WTC11 (cell line): ENCODE measurements around the gene SENP5. TPM values are rescaled to one million over a fixed set of nuclear protein-coding genes. Genes with fewer than 3 reads are reported as not detected.

Experiments
- ATAC-seq: fragments of 200-7000 bp; cut with Tn5 transposase; 2 replicates; pipeline ENCODE4 v1.10.0; 2021; ENCODE audit warnings: mild to moderate bottlenecking, moderate library complexity
- CTCF ChIA-PET: fragments of 300-600 bp; sonication (Branson Sonifier 250); formaldehyde crosslinking; loops from one replicate; lab custom pipeline; 2021; ENCODE audit warnings: antibody characterized with exemption; lab: Charles Lee
- POLR2A ChIA-PET: fragments of 350-600 bp; sonication (Branson Sonifier 250); formaldehyde crosslinking; loops from one replicate; lab custom pipeline; 2021; ENCODE audit warnings: antibody characterized with exemption; lab: Charles Lee
- DNase-seq: peaks from one replicate; pipeline ENCODE4 v3.0.0; 2021; ENCODE audit warnings: low spot score
- H3K27ac Mint-ChIP-seq: 2 replicates; pipeline ENCODE4 v1.8.0; 2021; ENCODE audit warnings: mixed read lengths
- H3K27me3 Mint-ChIP-seq: 2 replicates; pipeline ENCODE4 v1.8.0; 2021; ENCODE audit warnings: low read depth, mild to moderate bottlenecking, moderate library complexity, mixed read lengths
- H3K36me3 Mint-ChIP-seq: 2 replicates; pipeline ENCODE4 v1.8.0; 2021; ENCODE audit warnings: mixed read lengths
- H3K4me1 Mint-ChIP-seq: 2 replicates; pipeline ENCODE4 v1.8.0; 2022; ENCODE audit warnings: mixed read lengths
- H3K4me3 Mint-ChIP-seq: 2 replicates; pipeline ENCODE4 v1.8.0; 2021; ENCODE audit warnings: mild to moderate bottlenecking, moderate library complexity, mixed read lengths
- H3K9me3 Mint-ChIP-seq: 2 replicates; pipeline ENCODE4 v1.8.0; 2021; ENCODE audit warnings: mixed read lengths
- AFF4 ChIP-seq: sonication (generic); formaldehyde crosslinking; IDR thresholded peaks from 2 replicates; pipeline ENCODE4 v1.8.1; 2023; ENCODE audit warnings: mild to moderate bottlenecking, missing genetic modification reagents, borderline replicate concordance
- CDX4 ChIP-seq: fragments of 250-450 bp; sonication (Bioruptor Pico); IDR thresholded peaks from 2 replicates; pipeline ENCODE4 v1.9.0; 2021; ENCODE audit warnings: moderate library complexity, mild to moderate bottlenecking, inconsistent platforms, borderline replicate concordance
- E2F1 ChIP-seq: sonication (generic); formaldehyde crosslinking; IDR thresholded peaks from 2 replicates; pipeline ENCODE4 v1.8.0; 2022; ENCODE audit warnings: mild to moderate bottlenecking, missing genetic modification reagents
- ELF4 ChIP-seq: sonication (generic); formaldehyde crosslinking; IDR thresholded peaks from 2 replicates; pipeline ENCODE4 v1.8.1; 2022; ENCODE audit warnings: low read depth, mild to moderate bottlenecking, moderate library complexity, missing genetic modification reagents
- EMX1 ChIP-seq: fragments of 250-450 bp; sonication (Bioruptor Pico); IDR thresholded peaks from 2 replicates; pipeline ENCODE4 v1.8.0; 2021; ENCODE audit warnings: mild to moderate bottlenecking
- FOXJ3 ChIP-seq: sonication (generic); formaldehyde crosslinking; IDR thresholded peaks from 2 replicates; pipeline ENCODE4 v1.9.0; 2021; ENCODE audit warnings: missing genetic modification reagents, mild to moderate bottlenecking, borderline replicate concordance
- GABPB1 ChIP-seq: sonication (generic); formaldehyde crosslinking; IDR thresholded peaks from 2 replicates; pipeline ENCODE4 v1.8.1; 2023; ENCODE audit warnings: mild to moderate bottlenecking, missing genetic modification reagents
- IRF1 ChIP-seq: sonication (generic); formaldehyde crosslinking; IDR thresholded peaks from 2 replicates; pipeline ENCODE4 v1.8.0; 2023; ENCODE audit warnings: missing genetic modification reagents
- IRF2 ChIP-seq: sonication (generic); formaldehyde crosslinking; IDR thresholded peaks from 2 replicates; pipeline ENCODE4 v1.8.0; 2022; ENCODE audit warnings: low read depth, missing genetic modification reagents, borderline replicate concordance
- JAZF1 ChIP-seq: fragments of 250-450 bp; sonication (Bioruptor Pico); IDR thresholded peaks from 2 replicates; pipeline ENCODE4 v1.9.0; 2021; ENCODE audit warnings: moderate library complexity, mild to moderate bottlenecking, inconsistent platforms
- MYBL2 ChIP-seq: sonication (generic); formaldehyde crosslinking; IDR thresholded peaks from 2 replicates; pipeline ENCODE4 v1.8.1; 2023; ENCODE audit warnings: mild to moderate bottlenecking, moderate library complexity, missing genetic modification reagents
- NR2C2 ChIP-seq: sonication (generic); formaldehyde crosslinking; IDR thresholded peaks from 2 replicates; pipeline ENCODE4 v1.8.0; 2022; ENCODE audit warnings: mild to moderate bottlenecking, missing genetic modification reagents
- OVOL2 ChIP-seq: fragments of 250-450 bp; sonication (Bioruptor Pico); IDR thresholded peaks from 2 replicates; pipeline ENCODE4 v1.9.0; 2021; ENCODE audit warnings: mild to moderate bottlenecking, borderline replicate concordance
- SMAD4 ChIP-seq: sonication (generic); formaldehyde crosslinking; IDR thresholded peaks from 2 replicates; pipeline ENCODE4 v1.8.0; 2022; ENCODE audit warnings: mild to moderate bottlenecking, missing genetic modification reagents
- ZBTB43 ChIP-seq: sonication (generic); formaldehyde crosslinking; IDR thresholded peaks from 2 replicates; pipeline ENCODE4 v1.8.1; 2023; ENCODE audit warnings: mild to moderate bottlenecking, missing genetic modification reagents
- total RNA-seq: library from RNA; stranded (reverse); gene quantifications from 3 replicates; pipeline ENCODE4 v1.2.3, GENCODE V29; 2021
- TF ChIP-seq, protein P1 (sequence below): fragments of 200-600 bp; IDR thresholded peaks from 2 replicates; pipeline ENCODE4 v1.8.0; 2022; ENCODE audit warnings: antibody characterized with exemption
- TF ChIP-seq, protein P2 (sequence below): sonication (generic); formaldehyde crosslinking; IDR thresholded peaks from 2 replicates; pipeline ENCODE4 v1.8.1; 2022; ENCODE audit warnings: mild to moderate bottlenecking, missing genetic modification reagents, moderate library complexity, borderline replicate concordance
- TF ChIP-seq, protein P3 (sequence below): sonication (generic); formaldehyde crosslinking; conservative IDR thresholded peaks from 2 replicates; pipeline ENCODE4 v1.8.1; 2023; ENCODE audit warnings: mild to moderate bottlenecking, low read depth, missing genetic modification reagents, moderate library complexity
- TF ChIP-seq, protein P4 (sequence below): sonication (generic); formaldehyde crosslinking; IDR thresholded peaks from 2 replicates; pipeline ENCODE4 v1.8.0; 2022; ENCODE audit warnings: mild to moderate bottlenecking, missing genetic modification reagents

The SENP5 gene
- total RNA-seq, 1 experiment from 2014 or later: 30.8 TPM

GRCh38 chr3:196981657-196982056 is 113.9 kb downstream of the SENP5 start:
- TF ChIP-seq SMAD4 (CRISPR knock-in tag) (no peak), NR2C2 (CRISPR knock-in tag) (no peak), GABPB1 (CRISPR knock-in tag) (no peak), ELF4 (no peak), ZBTB43 (CRISPR knock-in tag) (no peak), IRF2 (CRISPR knock-in tag) (no peak), EMX1 (CRISPR knock-in tag) (no peak), OVOL2 (CRISPR knock-in tag) (no peak), FOXJ3 (no peak), MYBL2 (CRISPR knock-in tag) (no peak), E2F1 (CRISPR knock-in tag) (no peak), JAZF1 (CRISPR knock-in tag) (no peak), CDX4 (CRISPR knock-in tag) (no peak), IRF1 (CRISPR knock-in tag) (no peak), AFF4 (CRISPR knock-in tag) (no peak)
- TF ChIP-seq, protein P1, sequence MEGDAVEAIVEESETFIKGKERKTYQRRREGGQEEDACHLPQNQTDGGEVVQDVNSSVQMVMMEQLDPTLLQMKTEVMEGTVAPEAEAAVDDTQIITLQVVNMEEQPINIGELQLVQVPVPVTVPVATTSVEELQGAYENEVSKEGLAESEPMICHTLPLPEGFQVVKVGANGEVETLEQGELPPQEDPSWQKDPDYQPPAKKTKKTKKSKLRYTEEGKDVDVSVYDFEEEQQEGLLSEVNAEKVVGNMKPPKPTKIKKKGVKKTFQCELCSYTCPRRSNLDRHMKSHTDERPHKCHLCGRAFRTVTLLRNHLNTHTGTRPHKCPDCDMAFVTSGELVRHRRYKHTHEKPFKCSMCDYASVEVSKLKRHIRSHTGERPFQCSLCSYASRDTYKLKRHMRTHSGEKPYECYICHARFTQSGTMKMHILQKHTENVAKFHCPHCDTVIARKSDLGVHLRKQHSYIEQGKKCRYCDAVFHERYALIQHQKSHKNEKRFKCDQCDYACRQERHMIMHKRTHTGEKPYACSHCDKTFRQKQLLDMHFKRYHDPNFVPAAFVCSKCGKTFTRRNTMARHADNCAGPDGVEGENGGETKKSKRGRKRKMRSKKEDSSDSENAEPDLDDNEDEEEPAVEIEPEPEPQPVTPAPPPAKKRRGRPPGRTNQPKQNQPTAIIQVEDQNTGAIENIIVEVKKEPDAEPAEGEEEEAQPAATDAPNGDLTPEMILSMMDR: no peak
- TF ChIP-seq, protein P2, sequence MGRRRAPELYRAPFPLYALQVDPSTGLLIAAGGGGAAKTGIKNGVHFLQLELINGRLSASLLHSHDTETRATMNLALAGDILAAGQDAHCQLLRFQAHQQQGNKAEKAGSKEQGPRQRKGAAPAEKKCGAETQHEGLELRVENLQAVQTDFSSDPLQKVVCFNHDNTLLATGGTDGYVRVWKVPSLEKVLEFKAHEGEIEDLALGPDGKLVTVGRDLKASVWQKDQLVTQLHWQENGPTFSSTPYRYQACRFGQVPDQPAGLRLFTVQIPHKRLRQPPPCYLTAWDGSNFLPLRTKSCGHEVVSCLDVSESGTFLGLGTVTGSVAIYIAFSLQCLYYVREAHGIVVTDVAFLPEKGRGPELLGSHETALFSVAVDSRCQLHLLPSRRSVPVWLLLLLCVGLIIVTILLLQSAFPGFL (CRISPR knock-in tag): no peak
- TF ChIP-seq, protein P3, sequence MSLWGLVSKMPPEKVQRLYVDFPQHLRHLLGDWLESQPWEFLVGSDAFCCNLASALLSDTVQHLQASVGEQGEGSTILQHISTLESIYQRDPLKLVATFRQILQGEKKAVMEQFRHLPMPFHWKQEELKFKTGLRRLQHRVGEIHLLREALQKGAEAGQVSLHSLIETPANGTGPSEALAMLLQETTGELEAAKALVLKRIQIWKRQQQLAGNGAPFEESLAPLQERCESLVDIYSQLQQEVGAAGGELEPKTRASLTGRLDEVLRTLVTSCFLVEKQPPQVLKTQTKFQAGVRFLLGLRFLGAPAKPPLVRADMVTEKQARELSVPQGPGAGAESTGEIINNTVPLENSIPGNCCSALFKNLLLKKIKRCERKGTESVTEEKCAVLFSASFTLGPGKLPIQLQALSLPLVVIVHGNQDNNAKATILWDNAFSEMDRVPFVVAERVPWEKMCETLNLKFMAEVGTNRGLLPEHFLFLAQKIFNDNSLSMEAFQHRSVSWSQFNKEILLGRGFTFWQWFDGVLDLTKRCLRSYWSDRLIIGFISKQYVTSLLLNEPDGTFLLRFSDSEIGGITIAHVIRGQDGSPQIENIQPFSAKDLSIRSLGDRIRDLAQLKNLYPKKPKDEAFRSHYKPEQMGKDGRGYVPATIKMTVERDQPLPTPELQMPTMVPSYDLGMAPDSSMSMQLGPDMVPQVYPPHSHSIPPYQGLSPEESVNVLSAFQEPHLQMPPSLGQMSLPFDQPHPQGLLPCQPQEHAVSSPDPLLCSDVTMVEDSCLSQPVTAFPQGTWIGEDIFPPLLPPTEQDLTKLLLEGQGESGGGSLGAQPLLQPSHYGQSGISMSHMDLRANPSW (CRISPR knock-in tag): no peak
- TF ChIP-seq, protein P4, sequence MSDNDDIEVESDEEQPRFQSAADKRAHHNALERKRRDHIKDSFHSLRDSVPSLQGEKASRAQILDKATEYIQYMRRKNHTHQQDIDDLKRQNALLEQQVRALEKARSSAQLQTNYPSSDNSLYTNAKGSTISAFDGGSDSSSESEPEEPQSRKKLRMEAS (CRISPR knock-in tag): no peak
- peaks cover 10% of the 10 kb centered on the region; the same call in 1 of the 2 replicates for H3K36me3 Mint-ChIP-seq
- no peak for ATAC-seq
- peaks cover 21% of the 10 kb centered on the region for H3K9me3 Mint-ChIP-seq
- POLR2A ChIA-PET: no interaction called here
- peaks cover 8% of the 10 kb centered on the region for H3K27me3 Mint-ChIP-seq
- peaks cover 4% of the 10 kb centered on the region; the same call in 1 of the 2 replicates for H3K4me1 Mint-ChIP-seq
- H3K27ac Mint-ChIP-seq: no peak overlapping the region
- DNase-seq: no peak
- CTCF ChIA-PET: no interaction called here
- no peak overlapping the region for H3K4me3 Mint-ChIP-seq
